HG03342 (cell line): ENCODE data around the gene CEACAM21.

Source experiments
- ATAC-seq: cut with Tn5 transposase; IDR thresholded peaks from one replicate; pipeline ENCODE4 v1.9.1; 2021; ENCODE audit warnings: mild to moderate bottlenecking, moderate library complexity; ENCODE audit not compliant: unreplicated experiment

The CEACAM21 gene

DNA sequence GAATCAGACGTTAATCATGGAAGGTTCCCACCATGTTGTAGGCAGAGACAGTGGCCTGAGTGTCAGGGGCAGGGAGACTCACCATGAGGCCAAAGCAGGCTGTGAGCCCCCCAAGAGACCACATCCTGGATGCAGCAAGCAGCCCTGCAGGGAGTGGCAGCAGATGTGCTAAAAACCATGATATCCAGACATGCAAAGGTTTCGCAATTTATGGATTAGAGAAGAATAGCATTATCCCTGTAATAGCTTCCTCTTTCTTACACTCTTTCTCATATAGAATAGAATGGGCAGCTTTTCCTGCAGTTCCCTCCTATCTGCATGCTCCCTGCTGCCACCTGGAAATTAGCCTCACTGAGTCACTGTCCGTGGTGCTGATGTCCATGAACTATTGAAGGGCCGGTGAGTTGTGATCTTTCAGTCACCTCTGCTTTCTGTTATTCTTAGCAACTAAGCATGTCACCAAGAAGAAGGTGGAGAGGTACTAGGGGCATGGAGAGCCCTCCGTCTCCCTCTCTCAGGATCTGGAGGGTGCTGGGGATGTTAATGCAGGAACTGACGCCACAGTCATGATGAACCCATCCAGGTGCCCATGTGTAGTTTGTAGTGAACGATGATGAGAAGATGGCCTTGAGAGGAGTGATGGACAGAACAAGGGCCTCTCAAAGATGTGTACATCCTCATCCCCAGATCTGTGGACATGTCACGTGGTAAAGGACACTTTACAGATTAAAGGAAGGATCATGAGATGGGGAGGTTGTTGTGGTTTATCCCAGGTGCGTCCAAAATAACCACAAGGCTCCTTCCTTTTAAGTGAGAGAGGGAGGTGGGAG is 41.0 kb downstream of the CEACAM21 start:
- ATAC-seq = no peak

DNA sequence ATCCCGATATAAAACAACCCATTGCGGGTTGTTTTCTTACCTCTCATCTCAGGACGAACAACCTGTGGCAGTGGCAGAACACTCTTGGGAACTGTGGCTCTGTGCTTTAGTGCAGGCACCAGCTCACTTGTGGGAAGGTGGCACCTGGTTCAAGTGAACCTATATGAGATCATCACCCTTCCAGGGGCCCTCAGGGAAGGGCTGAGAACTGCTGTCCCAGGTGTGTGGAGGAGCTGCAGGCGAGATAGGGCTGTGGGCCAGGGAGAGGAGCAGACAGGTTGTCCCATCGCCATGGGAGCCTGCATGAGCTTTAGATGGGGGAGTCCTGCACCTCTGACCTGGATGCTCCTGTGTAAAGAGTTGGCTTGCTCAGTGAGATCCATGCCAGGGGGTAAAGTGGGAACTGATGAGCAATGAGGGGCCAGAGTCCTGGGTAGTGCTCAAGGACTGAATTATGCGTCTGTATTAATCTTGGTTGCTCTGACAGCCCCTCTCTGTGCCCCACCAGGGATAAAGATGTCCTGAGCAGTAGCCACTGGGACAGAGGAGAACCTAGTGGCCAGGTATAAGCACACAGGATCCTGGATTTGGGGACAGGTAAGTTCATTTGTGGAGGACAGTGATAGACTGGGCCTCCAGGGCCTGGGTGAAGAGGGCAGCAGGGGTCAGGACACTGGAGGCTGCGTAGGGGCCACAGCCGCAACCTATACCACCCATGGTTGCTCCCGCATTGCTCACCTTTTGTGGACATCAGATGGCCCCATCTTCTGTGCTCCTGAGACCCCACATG is 42.2 kb downstream of the CEACAM21 start:
- ATAC-seq = no peak

DNA sequence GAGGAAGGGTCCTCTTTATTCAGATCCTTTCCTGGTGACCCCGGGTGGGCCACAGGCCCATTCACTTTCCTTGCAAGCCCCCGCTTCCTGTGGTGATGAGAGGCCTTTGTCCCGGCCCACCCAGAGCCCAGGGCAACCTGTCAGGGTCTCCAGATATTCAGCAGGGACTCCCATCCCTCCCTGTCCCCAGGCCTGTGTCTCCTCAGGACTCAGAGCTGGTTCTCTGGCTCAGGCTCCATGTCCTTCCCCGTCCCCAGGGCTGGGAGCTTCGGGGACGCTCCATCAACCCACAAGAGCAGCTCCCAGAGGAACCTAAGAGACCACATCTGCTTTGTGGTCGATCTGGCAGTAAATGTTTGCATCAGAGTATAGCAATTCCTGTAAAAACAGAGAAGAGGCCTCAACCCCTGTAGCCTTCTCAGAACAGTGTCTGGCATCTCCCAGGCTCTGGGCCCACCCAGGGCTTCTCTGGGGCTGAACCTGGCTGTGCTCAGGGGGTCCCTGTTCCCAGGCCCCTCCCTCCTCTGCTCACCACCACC is 43.1 kb downstream of the CEACAM21 start:
- ATAC-seq = no peak

DNA sequence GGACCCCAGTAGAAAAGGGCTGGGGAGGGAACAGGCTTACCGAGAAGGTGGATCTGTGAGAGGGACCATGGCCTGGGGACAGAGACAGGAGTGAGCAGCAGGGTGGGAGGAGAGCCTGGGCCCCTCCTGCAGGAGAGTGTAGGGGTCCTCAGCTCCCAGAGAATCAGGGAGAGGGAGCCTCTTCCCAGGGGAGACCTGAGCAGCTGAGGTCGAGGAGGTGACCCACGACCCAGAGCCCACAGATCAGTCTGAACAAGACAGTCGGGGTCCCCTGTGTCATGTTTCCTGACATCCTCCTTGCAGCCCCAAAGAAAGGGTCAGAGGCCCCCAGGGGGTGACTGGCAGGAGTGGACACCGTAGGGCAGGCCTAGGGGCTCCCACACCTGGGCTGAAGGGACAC is 44.2 kb downstream of the CEACAM21 start:
- ATAC-seq = no peak

- ATAC-seq = no peak
These were observed 45.3 kb downstream of the CEACAM21 start for GRCh38 chr19:41621226-41621625.

GRCh38 chr19:41621654-41622053 is 45.7 kb downstream of the CEACAM21 start:
- no peak for ATAC-seq

GRCh38 chr19:41623360-41623759 is 47.4 kb downstream of the CEACAM21 start:
- ATAC-seq = no peak

DNA sequence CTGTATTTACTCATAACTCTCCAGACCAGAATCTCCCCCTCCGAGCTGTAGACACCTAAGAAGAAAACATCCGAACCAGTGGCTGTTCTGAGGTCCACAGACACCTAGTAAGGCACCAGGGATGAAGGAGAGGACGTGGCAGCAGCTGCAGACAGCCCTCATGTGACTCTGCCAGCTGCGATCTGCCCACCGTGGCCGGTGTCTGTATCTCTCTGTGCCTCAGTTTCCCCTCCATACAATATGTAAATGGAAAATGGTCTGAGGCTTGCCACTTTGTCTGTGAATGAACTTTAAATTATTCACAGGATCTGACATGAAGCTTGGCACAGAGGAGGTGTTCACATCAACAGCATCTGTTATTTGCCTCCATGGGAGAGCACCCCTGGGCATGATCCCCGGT is 48.5 kb downstream of the CEACAM21 start:
- no peak for ATAC-seq

- ATAC-seq = no peak
These were observed 49.0 kb downstream of the CEACAM21 start for GRCh38 chr19:41624937-41625336.

- ATAC-seq = no peak
These were observed 50.3 kb downstream of the CEACAM21 start for GRCh38 chr19:41626278-41626677.

DNA sequence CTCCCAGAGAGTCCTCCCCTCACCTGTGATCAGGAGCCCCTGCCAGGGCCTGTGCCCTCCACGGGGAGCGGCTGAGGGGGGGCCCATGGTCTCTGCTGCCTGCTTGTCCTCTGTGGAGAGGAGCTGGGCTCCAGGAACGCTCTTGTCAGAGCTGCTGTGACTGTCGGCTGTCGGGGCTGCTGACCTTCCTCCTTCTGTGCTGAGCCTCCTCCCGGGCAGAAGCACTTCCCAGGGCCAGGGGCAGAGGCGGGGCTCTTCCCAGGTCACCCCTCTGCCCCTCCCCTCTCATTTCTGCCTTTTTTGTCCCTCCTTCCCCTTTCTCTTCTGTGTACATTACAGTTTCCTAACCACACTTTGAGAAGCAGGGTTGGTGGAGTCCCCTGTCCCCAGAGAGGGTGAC is 50.9 kb downstream of the CEACAM21 start, which contains the start of gene CEACAM4:
CEACAM4 (minus strand) TSS at position 198 of the 400 bp plus-strand sequence; CDS start at position 87, 111 bp downstream.
- ATAC-seq = no peak

DNA sequence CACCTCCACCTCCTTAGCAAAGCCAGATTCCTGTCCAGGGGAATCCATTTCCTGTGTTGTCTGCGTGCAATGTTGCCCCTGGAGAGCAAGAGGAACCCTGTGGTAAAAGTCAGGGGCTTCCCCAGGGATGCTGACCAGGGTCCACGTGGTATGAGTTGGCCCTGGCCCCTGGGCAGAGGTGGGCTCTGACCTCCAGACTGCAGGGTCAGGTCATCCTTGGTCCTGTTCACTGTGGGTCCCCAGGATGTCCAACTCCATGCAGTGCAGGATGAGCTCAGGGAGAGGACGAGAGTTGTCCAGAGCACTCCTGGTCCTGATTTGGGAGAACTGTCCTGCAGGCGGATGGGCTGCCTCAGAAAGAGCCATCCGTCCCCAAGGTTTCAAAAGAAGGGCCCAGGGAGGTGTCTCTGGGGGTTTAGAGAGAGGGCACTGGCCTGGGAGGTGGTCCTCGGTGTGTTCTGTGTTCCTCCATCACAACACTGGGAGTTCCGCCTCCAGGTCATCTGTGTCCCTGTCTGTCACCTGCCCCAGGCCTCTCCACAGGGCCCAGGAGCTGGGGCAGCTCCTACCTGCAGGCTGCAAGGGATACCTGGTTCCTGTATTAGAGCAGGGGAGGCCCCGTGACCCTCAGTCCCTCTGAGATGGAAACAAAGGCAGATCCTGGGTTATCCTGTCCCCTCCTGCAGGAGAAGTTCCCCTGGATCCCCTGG is 52.2 kb downstream of the CEACAM21 start:
- ATAC-seq = no peak
